RCC 7860 (cell line): ENCODE measurements around the gene GMDS.

Source experiments
- DNase-seq: peaks from one replicate; pipeline ENCODE4 v3.0.0-alpha.2; 2015; ENCODE audit warnings: low spot score
- FAIRE-seq: peaks from 2 replicates; lab custom pipeline; 2012; peaks lifted over from hg19 to GRCh38; lab: Jason Lieb, UNC

Gene GMDS

GRCh38 chr6:2054516-2055067, 190.8 kb downstream of the GMDS start:
- DNase-seq (no peak), FAIRE-seq (no peak)

GRCh38 chr6:2053691-2054090, 191.7 kb downstream of the GMDS start:
- DNase-seq (no peak), FAIRE-seq (no peak)

GRCh38 chr6:2047855-2048254, 197.6 kb downstream of the GMDS start:
- no peak for DNase-seq
- no peak for FAIRE-seq

GRCh38 chr6:2044192-2044591, 201.2 kb downstream of the GMDS start:
- FAIRE-seq (no peak), DNase-seq (no peak)

- no peak for FAIRE-seq
- DNase-seq = no peak
Observed at GRCh38 chr6:2042956-2043648, 202.3 kb downstream of the GMDS start.

- FAIRE-seq (no peak), DNase-seq (no peak)
Observed at GRCh38 chr6:2038092-2038491, 207.3 kb downstream of the GMDS start.

GRCh38 chr6:2037237-2037926, 208.0 kb downstream of the GMDS start:
- DNase-seq (no peak), FAIRE-seq (no peak)

- FAIRE-seq = no peak
- no peak for DNase-seq
Observed at GRCh38 chr6:2036710-2037023, 208.7 kb downstream of the GMDS start.

GRCh38 chr6:2035826-2036709, 209.3 kb downstream of the GMDS start:
- no peak for FAIRE-seq

GRCh38 chr6:2035046-2035445, 210.4 kb downstream of the GMDS start:
- FAIRE-seq (no peak), DNase-seq (no peak)

More at GRCh38 chr6:2035826-2036709, 209.3 kb downstream of the GMDS start:
- DNase-seq = no peak

GRCh38 chr6:2034256-2034655, 211.1 kb downstream of the GMDS start:
- FAIRE-seq (no peak), DNase-seq (no peak)

- FAIRE-seq (no peak), DNase-seq (no peak)
Observed at GRCh38 chr6:2033544-2033943, 211.9 kb downstream of the GMDS start.

GRCh38 chr6:2030682-2031244, 214.6 kb downstream of the GMDS start:
- no peak for DNase-seq
- no peak for FAIRE-seq

- DNase-seq (no peak), FAIRE-seq (no peak)
Observed at GRCh38 chr6:2029952-2030351, 215.5 kb downstream of the GMDS start.

GRCh38 chr6:2029130-2029794, 216.1 kb downstream of the GMDS start:
- FAIRE-seq (no peak), DNase-seq (no peak)

GRCh38 chr6:2028457-2029038, 216.9 kb downstream of the GMDS start:
- FAIRE-seq (no peak), DNase-seq (no peak)

- FAIRE-seq (no peak), DNase-seq (no peak)
Observed at GRCh38 chr6:2026133-2026532, 219.3 kb downstream of the GMDS start.

- FAIRE-seq = no peak
- DNase-seq = no peak
Observed at GRCh38 chr6:2021713-2022125, 223.7 kb downstream of the GMDS start.

- no peak for DNase-seq
- no peak for FAIRE-seq
Observed at GRCh38 chr6:2020909-2021308, 224.5 kb downstream of the GMDS start.

GRCh38 chr6:2019051-2019450, 226.4 kb downstream of the GMDS start:
- DNase-seq (no peak), FAIRE-seq (no peak)
